Upper lobe of left lung (tissue), 6 donors: ENCODE data around the gene DNAI7. TPM values are rescaled to one million over a fixed set of nuclear protein-coding genes. Genes with fewer than 3 reads are reported as not detected.

Experiments
- ATAC-seq, 2 donors: fragments of 200-7000 bp; cut with Tn5 transposase; one replicate each; pipeline ENCODE4 v1.9.1; 2022; ENCODE audit warnings: mild to moderate bottlenecking in 2 of 2, moderate library complexity in 2 of 2; ENCODE audit not compliant: low FRiP score in 2 of 2
- DNase-seq, 2 donors: peaks; one replicate each; pipeline ENCODE4 v3.0.0-alpha.2; 2019 to 2020
- H3K27ac ChIP-seq, 4 donors: fragments of 200-600 bp; sonication (generic); one replicate each; pipeline ENCODE4 v1.5.1; 2016 to 2019
- H3K27me3 ChIP-seq, 4 donors: fragments of 200-600 bp; sonication (generic); one replicate each; pipeline ENCODE4 v1.5.1; 2017 to 2019
- H3K36me3 ChIP-seq, 4 donors: fragments of 200-600 bp; sonication (generic); one replicate each; pipeline ENCODE4 v1.5.1; 2016 to 2019
- H3K4me1 ChIP-seq, 4 donors: fragments of 200-600 bp; sonication (generic); one replicate each; pipeline ENCODE4 v1.5.1; 2018 to 2019
- H3K4me3 ChIP-seq, 4 donors: fragments of 200-600 bp; sonication (generic); one replicate each; pipeline ENCODE4 v1.5.1; 2017 to 2019; ENCODE audit warnings: mild to moderate bottlenecking in 2 of 4, moderate library complexity in 1 of 4
- H3K9me3 ChIP-seq, 4 donors: fragments of 200-600 bp; sonication (generic); one replicate each; pipeline ENCODE4 v1.5.1; 2018 to 2019
- EP300 ChIP-seq, 4 donors: sonication (generic); formaldehyde crosslinking; IDR thresholded peaks; one replicate each; pipeline ENCODE4 v1.5.1; 2017; ENCODE audit warnings: antibody characterized with exemption in 4 of 4, control low read depth in 2 of 4
- POLR2A ChIP-seq, 4 donors: fragments of 450-650 bp; IDR thresholded peaks; one replicate each; pipeline ENCODE4 v1.5.1; 2016 to 2017; ENCODE audit warnings: antibody characterized with exemption in 4 of 4, mild to moderate bottlenecking in 2 of 4
- POLR2AphosphoS5 ChIP-seq, 2 donors: sonication (generic); formaldehyde crosslinking; IDR thresholded peaks; one replicate each; pipeline ENCODE4 v1.5.1; 2017; ENCODE audit warnings: antibody characterized with exemption in 2 of 2
- WGBS, 2 donors: methylation state at CpG; one replicate each; pipeline ENCODE4 v1.1.5; 2017 to 2018; 5-methylcytosine and 5-hydroxymethylcytosine counted together
- total RNA-seq, 6 donors: library from RNA; depleted of rRNA in 4 of 6; stranded (reverse); fragments of >200 nt in 4 of 6; gene quantifications; one replicate each; pipeline versions ENCODE4 v1.1.0 to v1.2.1, GENCODE V29; 2016 to 2021
- TF ChIP-seq, protein P1 (sequence below), 6 experiments: fragments of 450-650 bp in 4 of 6; fragments of 200-600 bp in 2 of 6; sonication (generic) in 2 of 6; IDR thresholded peaks; one replicate each; pipeline ENCODE4 v1.5.1; 2016 to 2019; ENCODE audit warnings: antibody characterized with exemption in 6 of 6
- donor health status: DM: no; HTN: no; CAD: no; lungs with moderate emphysema.
- donor health status: DM: no; HTN: yes; CAD: no; lungs with severe emphysema.

Gene DNAI7
- total RNA-seq, 6 donors from 2014 or later, result 0.72 to 22.3 (median 4.1) TPM

DNA sequence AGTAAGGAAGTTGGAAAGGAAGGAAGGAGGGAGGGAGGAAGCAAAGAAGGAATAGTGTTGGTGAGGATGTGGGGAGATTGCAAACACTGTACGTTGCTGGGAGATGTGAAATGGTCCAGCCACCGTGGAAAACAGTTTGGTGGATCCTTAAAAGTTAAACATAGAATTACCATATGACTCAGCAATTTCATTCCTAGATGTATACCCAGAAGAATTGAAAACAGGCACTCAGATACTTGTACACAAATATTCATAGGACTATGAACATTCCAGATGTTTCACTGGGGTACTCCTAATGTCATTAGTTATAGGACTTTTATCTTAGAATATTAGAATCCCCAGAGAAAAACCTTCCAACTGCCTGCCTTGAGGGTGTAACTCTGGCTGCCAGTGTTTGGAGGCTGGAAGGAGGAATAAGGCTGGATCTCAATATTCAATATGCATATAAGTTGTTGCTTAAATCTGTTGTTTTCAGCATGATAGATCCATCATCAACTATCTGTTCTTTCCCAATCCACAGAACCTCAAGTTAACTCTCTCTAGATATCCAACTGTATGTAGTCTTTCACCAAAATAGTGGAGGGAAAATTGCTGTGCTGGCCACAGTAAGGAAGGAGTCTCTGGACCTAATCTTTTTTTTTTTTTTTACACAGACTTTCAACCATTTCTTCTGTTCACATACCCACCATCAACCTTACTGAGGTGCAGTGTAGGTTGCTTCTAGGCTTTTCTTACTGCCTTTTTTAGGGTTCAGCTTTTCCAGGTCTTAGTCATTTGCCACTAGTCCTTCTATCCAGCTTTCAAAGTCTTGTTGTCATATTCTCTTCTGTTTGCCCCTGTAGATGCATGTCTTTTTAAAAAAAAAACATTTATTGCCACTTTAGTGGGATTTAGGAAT lies 94.5 kb downstream of the DNAI7 start:
- H3K27ac ChIP-seq, result no peak overlapping the region
- H3K27me3 ChIP-seq, result no peaks in the 10 kb centered on the region
- H3K4me3 ChIP-seq, result no peak overlapping the region
- ATAC-seq (no peak), DNase-seq (no peak)
- H3K36me3 ChIP-seq, result peaks cover 0 to 5% (median 0%) of the 10 kb centered on the region in 4 donors
- no peaks in the 10 kb centered on the region for H3K9me3 ChIP-seq
- H3K4me1 ChIP-seq, result no peaks in the 10 kb centered on the region
- TF ChIP-seq POLR2A (IDR thresholded peaks at IDR 0.05), result no peak
- TF ChIP-seq, protein P1, sequence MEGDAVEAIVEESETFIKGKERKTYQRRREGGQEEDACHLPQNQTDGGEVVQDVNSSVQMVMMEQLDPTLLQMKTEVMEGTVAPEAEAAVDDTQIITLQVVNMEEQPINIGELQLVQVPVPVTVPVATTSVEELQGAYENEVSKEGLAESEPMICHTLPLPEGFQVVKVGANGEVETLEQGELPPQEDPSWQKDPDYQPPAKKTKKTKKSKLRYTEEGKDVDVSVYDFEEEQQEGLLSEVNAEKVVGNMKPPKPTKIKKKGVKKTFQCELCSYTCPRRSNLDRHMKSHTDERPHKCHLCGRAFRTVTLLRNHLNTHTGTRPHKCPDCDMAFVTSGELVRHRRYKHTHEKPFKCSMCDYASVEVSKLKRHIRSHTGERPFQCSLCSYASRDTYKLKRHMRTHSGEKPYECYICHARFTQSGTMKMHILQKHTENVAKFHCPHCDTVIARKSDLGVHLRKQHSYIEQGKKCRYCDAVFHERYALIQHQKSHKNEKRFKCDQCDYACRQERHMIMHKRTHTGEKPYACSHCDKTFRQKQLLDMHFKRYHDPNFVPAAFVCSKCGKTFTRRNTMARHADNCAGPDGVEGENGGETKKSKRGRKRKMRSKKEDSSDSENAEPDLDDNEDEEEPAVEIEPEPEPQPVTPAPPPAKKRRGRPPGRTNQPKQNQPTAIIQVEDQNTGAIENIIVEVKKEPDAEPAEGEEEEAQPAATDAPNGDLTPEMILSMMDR (IDR thresholded peaks at IDR 0.05), result no peak
- no peak for TF ChIP-seq EP300 (IDR thresholded peaks at IDR 0.05)
- no peak for TF ChIP-seq POLR2AphosphoS5 (IDR thresholded peaks at IDR 0.05)
- WGBS, 2 donors, result 47 to 63% methylated on average over 2 of the region's 2 CpGs

DNA sequence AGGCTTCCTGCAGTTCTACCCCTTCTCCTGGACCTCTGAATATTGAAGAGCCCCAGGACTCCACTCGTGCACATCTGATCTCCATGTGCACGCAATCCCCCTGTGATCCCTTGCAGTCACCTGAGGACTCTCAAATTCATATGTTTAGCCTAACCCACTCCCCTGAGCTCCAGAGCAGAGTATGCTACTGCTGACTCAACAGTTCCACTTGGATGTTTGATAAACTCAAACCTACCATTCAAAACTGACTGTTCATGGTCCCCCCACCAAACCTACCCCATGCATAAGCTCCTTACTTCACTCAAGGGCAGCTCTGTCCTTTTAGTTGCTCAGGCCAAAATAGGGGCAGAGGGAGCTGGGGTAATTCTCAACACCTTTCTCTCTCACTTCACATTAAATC lies 96.0 kb downstream of the DNAI7 start:
- H3K9me3 ChIP-seq, result no peaks in the 10 kb centered on the region
- no peaks in the 10 kb centered on the region for H3K4me1 ChIP-seq
- ATAC-seq, result no peak
- H3K4me3 ChIP-seq, result no peak overlapping the region
- TF ChIP-seq POLR2A (IDR thresholded peaks at IDR 0.05) (no peak), EP300 (IDR thresholded peaks at IDR 0.05) (no peak), POLR2AphosphoS5 (IDR thresholded peaks at IDR 0.05) (no peak)
- TF ChIP-seq, protein P1 (IDR thresholded peaks at IDR 0.05), result no peak
- 90 to 97% methylated on average over 2 of the region's 2 CpGs for WGBS, 2 donors
- no peaks in the 10 kb centered on the region for H3K27me3 ChIP-seq
- DNase-seq, result no peak
- H3K27ac ChIP-seq, result no peak overlapping the region
- H3K36me3 ChIP-seq, result peaks cover 0 to 5% (median 0%) of the 10 kb centered on the region in 4 donors

DNA sequence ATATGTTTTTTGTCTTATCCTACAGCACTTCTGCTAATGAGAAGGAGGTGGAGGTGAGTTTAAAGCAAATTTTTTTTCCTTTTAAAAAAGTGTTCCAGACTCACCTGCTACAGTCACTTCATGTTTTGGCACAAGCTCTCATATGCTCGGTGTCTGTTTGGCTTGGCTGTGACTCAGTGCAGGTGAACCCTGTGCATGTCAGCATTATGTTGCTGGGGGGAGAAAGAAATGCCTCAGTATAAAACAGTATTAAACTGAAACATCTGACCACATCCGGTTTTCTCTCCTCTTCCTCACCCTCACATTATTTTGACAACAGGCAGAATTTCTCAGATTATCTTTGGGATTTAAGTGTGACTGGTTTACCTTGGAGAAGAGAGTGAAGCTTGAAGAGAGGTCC lies 105.2 kb downstream of the DNAI7 start:
- 37 to 38% methylated on average over 2 of the region's 2 CpGs for WGBS, 2 donors
- Histone ChIP-seq H3K27me3 (no peaks in the 10 kb centered on the region), H3K27ac (no peak overlapping the region), H3K9me3 (no peaks in the 10 kb centered on the region), H3K4me1 (no peaks in the 10 kb centered on the region), H3K36me3 (no peaks in the 10 kb centered on the region), H3K4me3 (no peak overlapping the region)
- no peak for ATAC-seq
- no peak for DNase-seq
- no peak for TF ChIP-seq POLR2A (IDR thresholded peaks at IDR 0.05)
- TF ChIP-seq, protein P1 (IDR thresholded peaks at IDR 0.05), result no peak
- TF ChIP-seq EP300 (IDR thresholded peaks at IDR 0.05), result no peak
- no peak for TF ChIP-seq POLR2AphosphoS5 (IDR thresholded peaks at IDR 0.05)

DNA sequence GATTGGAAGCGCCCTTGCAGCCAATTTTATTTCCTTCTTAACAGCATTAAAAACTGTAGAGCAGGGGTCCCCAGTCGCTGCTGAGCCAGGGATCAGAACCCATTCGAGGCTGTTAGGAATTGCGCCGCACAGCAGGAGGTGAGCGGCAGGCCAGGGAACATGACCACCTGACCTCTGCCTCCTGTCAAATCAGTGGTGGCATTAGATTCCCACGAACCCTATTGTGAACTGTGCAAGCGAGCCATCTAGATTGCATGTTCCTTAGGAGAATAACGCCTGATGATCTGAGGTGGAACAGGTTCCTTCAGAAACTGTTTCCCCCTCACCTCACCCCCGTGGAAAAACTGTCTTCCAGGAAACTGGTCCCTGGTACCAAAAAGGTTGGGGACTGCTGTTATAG lies 107.4 kb downstream of the DNAI7 start:
- no peak for TF ChIP-seq EP300 (IDR thresholded peaks at IDR 0.05)
- no peak for TF ChIP-seq POLR2AphosphoS5 (IDR thresholded peaks at IDR 0.05)
- TF ChIP-seq, protein P1 (IDR thresholded peaks at IDR 0.05), result no peak
- TF ChIP-seq POLR2A (IDR thresholded peaks at IDR 0.05), result no peak

More for the DNA sequence above, 107.4 kb downstream of the DNAI7 start:
- no peak overlapping the region for H3K4me3 ChIP-seq
- no peaks in the 10 kb centered on the region for H3K36me3 ChIP-seq
- no peaks in the 10 kb centered on the region for H3K27me3 ChIP-seq
- WGBS, 2 donors, result 83 to 90% methylated on average over 10 of the region's 10 CpGs
- H3K9me3 ChIP-seq, result no peaks in the 10 kb centered on the region
- no peaks in the 10 kb centered on the region for H3K4me1 ChIP-seq
- ATAC-seq (no peak), DNase-seq (no peak)
- no peak overlapping the region for H3K27ac ChIP-seq
